ENCODE measurements around the gene KIF24.
"Not testable (repeated sequence)": the region's sequence is repeated elsewhere in the genome, so short reads cannot be mapped to it uniquely, and the experiment has no call there.

KIF24 gene

DNA sequence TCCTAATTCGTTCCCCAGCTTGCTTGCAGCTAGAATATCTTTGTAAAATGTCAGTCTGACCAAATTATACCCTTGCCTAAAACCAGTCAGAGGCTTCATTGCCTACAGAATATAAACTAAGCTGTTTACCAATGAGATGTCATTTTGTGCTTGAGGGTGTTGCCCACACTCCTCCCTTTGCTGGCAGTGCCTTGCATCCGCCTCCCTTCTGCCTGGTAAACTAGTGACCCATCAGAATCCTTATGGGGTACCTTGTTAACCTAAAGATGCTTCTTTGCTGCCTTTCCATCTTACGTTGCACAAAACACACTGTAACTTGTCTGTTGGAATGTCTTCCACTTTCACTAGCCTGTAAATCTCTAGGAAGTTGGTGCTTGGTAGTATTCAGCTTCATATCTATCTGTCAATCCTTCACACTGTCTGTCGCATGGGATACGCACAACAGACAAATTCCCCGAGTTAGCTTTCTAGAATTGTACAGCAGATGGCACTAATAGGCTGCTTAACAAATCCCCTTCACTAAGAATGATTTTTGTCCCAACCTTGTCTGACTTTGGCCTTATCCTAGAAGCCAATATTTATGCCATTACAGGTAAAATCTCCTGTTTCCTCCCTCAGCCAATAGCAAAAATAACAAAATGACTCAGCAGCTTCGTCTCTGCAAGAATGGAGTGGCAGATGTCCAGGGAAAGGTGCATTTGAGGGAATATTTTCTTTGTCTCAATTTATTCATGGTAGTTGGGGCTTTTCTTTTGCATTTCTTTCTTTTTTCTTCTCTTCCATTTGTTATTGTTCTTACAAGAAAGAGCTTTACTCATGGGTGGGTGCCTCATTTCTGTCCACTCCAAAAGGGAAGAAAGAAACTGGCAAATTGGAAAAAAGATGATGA lies 3.3 kb upstream of the KIF24 start:
- H3K4me3 ChIP-seq (ENCODE audit: low read depth, low read length), result no peak overlapping the region

DNA sequence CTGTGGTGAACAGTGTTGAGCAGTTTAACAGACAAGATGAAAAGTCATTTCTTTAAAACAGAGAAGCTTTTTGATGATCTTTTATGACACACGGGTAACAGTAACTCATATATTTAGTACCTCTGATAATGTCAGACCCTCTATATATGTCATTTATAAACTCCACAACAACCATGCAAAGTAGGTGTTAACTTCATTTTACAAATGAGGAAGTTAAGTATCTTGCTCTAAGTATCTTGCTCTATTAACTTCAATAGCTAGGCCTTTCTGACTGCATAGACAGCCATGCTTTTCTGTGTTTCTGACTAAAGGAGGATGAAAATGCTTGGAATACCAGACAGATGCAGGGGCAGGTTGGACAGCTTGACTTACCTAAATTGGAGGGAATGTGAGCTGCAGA lies 2.1 kb upstream of the KIF24 start:
- H3K4me3 ChIP-seq (ENCODE audit: low read depth, low read length), result no peak overlapping the region

DNA sequence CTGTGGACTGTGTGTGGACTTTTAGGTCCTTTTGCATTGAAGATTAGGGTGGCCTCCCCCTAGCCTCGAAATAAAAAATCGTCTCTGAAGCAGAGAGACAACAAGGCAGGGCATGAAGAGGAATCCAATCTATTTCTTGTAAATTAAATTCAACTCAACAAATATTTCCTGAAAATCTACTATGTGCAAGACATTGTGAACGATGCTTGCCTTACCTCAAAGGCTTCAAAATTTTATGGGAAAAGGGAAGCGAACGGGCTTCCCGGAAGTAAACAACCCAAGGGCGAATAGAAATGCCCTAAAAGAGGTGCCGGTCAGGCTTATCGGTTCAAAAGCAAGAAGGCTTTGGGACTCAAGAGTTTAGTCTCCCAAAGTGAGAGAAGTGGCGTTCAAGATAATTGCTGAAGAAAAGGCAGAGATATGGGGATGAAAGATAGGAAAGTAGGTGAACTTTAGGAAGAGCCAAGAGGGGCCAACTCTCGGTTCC lies 525 bp downstream of the KIF24 start:
- H3K4me3 ChIP-seq (ENCODE audit: low read depth, low read length), result peak overlapping the region; percentile 91

DNA sequence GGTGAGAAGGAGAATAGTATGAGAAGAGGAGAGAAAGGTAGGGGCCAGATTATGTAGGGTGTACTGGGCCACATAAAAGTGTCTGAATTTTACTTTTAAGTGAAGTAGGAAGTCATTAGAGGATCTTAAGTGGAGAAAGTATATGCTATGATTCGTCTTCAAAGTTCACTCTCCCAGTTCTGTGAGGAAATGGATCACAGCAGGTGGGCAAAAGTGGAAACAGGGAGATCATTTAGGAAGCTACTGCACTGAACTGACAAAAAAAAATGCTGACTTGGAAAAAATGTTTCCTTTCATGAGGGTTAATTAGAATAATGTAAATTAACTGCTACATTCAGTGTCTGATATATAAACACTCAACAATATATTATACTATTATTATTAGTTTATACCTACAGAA lies 2.4 kb downstream of the KIF24 start:
- no peak overlapping the region for H3K4me3 ChIP-seq (ENCODE audit: low read depth, low read length)

DNA sequence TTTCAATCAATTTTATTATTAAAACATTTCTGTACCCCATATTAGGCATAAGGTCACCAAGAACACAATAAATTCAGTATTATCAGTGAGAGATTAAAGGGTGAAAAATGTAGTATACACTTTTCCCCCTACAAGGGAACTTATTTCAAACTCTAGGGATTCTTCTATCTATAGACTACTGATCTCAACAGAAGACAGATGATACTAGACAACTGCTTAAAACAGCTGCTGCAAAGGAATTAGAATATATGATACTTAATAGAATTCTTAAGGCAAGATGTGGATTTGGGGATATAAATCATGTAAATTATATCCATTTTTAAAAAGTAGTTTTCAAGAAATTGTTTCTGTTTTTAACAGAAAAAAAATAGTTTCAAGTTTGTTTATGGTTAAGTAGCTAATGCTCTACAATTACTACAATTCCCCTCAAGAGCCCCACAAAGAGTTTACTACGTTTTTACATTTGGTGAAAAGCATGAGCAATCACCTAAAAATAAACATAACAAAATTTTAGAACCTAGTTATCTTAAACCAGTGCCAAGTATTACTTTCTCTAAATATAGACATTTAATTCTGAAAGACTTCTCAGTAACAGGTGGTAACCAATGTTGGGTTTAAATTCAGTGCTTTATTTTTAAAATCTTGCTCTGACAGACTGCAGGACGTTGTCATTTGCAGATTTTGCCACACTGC lies 6.0 kb downstream of the KIF24 start:
- no peak overlapping the region for H3K4me3 ChIP-seq (ENCODE audit: low read depth, low read length)

DNA sequence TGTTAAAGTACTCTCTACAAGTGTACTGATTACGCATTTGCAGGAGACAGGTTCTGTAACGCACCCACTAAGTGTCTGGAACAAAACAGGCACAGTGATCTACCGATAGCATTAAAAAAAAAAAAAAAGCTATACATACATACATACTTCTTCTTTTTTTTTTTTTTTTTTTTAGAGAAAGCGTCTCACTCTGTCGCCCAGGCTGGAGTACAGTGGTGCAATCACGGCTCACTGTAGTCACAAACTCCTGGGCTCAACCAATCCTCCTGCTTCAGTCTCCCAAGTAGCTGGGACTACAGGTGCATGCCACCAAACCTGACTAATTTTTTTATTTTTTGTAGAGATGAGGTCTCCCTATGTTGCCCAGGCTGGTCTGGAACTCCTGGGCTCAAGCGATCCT lies 7.6 kb downstream of the KIF24 start:
- H3K4me3 ChIP-seq (ENCODE audit: low read depth, low read length), result no peak overlapping the region

DNA sequence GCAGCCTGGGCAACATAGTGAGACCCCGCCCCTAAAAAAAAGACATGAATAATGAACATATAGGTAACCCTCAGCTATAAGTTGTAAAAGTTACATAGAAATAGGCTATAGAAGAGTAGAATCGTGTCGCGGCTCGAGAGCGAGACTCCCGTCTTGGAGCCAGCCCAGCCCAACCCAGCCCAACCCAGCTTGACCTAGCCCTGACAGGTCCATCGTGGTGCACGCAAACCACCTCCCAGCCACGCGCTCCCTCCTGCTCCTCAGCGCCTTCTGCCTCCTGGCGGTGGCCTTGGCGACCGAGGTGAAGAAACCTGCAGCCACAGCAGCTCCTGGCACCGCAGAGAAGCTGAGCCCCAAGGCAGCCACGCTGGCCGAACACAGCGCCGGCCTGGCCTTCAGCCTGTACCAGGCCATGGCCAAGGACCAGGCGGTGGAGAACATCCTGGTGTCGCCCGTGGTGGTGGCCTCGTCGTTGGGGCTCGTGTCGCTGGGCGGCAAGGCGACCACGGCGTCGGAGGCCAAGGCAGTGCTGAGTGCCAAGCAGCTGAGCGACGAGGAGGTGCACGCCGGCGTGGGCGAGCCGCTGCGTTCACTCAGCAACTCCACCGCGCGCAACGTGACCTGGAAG lies 10.8 kb downstream of the KIF24 start:
- H3K4me3 ChIP-seq (ENCODE audit: low read depth, low read length), result no peak overlapping the region

DNA sequence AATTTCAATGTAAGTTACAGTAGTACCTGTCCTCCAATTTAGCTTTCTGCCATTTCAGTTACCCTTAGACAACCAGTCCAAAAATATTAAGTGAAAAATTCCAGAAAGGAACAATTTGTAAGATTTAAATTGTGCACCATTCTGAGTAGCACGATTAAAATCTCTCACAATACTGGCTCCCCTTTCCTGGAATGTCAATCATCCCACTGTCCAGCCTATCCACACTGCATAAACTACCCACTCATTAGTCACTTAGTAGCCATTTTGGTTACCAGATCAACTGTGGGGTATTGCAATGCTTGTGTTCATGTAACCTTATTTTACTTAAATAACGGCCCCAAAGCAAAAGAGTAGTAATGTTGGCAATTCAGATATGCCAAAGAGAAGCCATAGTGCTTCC lies 11.6 kb downstream of the KIF24 start:
- no peak overlapping the region for H3K4me3 ChIP-seq (ENCODE audit: low read depth, low read length)

DNA sequence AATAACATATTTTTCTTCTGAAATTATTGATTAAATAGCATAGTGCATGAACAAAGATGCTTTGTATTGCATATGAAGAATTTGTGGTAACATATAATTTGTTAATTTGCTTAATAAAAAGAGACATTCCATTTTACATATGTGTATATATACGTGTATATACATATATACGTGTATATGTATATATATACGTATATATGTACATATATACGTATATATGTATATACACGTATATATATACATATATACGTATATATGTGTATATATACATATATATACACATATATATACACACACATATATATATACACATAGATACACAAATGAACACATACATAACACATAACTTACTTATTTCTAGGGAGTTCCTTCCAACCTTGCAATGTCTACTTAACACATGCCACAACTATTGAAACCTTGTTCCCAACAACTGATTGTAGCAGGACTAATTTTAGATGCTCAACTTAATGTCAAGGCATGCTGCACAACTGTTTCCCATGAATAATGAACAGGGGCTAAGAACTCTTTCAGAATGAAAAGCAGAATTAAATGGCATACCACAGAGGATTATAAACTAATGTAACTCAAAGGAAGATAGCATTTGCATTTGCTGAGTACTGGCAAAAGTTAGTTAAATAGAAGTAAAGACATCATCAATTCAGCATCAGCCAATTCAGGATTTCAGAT lies 17.4 kb downstream of the KIF24 start:
- H3K4me3 ChIP-seq (ENCODE audit: low read depth, low read length), result no peak overlapping the region

DNA sequence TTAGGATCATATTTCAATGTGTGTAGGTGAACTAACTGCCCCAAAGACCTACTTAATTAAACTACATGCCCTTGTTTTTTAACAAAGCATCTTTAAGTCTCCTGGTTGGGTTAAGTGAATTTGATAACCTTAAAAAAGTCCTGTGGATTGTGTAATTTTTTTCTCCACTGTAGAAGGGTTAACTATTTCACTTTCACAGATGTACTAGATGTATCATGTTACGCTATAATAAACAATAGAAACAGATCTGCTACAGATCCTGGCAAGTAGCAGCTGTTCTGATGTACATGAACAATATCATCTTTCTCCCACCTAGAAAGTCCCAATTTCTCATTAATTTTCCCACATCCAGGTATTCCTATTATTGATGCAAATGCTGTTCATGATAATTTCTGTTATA lies 18.9 kb downstream of the KIF24 start:
- H3K4me3 ChIP-seq (ENCODE audit: low read depth, low read length), result no peak overlapping the region

DNA sequence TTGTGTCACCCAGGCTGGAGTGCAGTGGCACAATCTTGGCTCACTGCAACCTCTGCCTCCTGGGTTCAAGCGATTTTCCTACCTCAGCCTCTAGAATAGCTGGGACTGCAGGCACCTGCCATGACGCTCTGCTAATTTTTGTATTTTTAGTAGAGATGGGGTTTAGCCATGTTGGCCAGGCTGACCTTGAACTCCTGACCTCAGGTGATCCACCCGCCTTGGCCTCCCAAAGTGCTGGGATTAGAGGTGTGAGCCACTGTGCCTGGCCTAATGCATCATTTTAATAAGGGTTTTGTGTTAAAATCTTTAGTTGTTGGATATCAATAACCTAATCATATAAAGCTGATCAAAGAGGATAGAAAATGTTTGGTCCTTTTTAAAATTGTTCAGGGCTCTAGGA lies 20.8 kb downstream of the KIF24 start:
- H3K4me3 ChIP-seq (ENCODE audit: low read depth, low read length), result not testable (repeated sequence)

DNA sequence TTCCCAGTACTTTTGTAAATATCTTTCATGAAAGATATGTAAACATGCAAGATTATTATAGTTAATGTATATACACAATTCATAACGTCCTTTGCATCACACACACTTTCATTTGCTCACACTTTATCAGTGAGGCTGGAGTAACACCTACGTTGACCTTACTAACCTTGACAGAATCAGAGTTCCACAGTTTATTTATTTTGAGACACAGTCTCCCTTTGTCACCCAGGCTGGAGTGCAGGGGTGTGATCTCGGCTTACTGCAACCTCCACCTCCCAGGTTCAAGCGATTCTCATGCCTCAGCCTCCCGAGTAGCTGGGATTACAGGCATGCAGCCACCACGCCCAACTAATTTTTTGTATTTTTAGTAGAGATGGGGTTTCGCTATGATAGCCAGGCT lies 28.0 kb downstream of the KIF24 start:
- not testable (repeated sequence) for H3K4me3 ChIP-seq (ENCODE audit: low read depth, low read length)

DNA sequence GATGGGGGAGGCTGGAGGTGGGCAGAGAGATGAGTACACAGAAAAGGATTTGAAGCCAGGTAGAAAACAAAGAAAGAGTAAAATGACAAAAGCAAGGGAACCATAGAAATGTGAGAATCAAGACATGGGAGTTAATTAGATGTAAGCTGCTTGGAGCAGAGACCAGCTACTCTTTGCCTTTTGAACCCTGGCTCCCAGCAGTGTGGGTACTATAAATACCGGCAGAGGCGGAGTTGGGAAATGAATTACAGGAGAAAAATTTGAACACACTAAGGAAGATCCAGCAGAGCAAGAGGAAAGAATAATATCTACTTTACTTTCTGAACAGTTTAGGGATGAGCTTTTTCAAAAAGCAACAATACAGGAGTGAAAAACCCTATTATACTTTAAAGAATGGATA lies 36.5 kb downstream of the KIF24 start:
- no peak overlapping the region for H3K4me3 ChIP-seq (ENCODE audit: low read depth, low read length)

DNA sequence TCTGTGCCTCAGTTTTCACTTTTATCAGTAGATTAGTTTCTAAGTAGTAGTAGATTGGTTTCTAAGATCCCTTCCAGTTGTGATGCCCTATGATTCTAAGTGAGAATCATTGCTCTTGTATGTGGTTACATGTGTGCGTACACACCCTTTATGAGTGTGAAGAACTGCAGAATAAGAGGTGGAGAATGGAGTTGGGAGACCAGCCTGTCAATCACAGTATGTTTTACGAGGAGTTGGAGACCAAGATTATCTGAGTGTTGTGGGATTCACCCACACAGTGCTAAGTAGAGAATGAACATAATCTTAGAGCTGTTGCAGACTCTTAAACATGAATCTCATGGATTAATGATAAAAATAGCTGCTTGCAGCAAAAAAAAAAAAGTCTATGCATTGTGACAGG lies 37.6 kb downstream of the KIF24 start:
- no peak overlapping the region for H3K4me3 ChIP-seq (ENCODE audit: low read depth, low read length)

DNA sequence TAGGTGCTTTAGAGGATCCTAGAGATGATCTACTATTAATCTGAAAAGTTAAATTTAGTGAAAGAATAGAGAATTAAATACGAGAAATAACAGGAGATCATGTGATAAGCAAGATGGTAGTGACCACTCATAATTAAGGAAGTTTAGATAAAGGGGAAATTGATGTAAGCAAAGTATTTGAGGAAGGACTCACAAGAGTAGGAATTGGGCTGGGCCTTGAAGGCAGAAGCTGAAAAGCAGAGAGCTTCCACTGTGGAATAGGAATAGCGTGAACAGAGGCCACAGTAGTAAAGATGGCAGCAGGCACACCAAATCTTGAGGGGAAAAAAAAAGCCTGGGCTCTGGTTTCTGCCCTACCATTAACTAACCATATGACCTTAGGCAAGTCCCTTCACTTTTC lies 38.0 kb downstream of the KIF24 start:
- no peak overlapping the region for H3K4me3 ChIP-seq (ENCODE audit: low read depth, low read length)

DNA sequence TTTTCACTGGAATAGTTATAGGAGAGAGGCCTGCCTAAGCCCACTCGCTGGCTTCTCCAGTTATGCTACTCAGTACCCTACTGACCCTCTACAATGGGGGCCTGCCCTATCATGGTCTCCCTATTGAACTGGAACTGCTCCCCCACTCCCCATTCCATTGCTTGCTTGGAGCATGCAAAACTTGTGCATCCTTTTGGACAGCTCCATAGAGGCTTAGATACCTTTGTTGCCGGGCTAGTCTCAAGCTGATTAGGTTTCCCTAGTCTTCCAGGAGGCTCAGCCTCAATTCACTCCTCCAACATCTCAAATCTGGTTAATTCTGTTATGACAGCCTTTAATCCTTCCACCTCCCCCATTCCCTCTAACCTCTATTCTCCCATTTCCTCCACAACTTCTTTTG lies 39.9 kb downstream of the KIF24 start:
- no peak overlapping the region for H3K4me3 ChIP-seq (ENCODE audit: low read depth, low read length)

DNA sequence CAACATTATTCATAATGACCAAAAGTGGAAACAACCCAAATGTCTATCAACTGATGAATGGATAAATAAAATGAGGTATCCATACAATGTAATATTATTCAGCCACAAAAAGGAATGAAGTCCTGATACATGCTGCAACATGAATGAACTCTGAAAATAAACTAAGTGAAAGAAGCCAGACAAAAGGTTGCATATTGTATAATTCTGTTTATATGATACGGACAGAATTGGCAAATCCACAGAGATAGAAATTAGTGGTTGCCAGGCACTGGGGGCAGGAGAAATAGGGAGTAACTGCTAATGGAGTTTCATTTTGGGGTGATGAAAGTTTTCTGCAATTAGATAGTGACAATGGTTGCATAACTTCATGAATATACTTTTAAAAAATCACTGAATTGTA lies 47.0 kb downstream of the KIF24 start:
- H3K4me3 ChIP-seq (ENCODE audit: low read depth, low read length), result no peak overlapping the region

DNA sequence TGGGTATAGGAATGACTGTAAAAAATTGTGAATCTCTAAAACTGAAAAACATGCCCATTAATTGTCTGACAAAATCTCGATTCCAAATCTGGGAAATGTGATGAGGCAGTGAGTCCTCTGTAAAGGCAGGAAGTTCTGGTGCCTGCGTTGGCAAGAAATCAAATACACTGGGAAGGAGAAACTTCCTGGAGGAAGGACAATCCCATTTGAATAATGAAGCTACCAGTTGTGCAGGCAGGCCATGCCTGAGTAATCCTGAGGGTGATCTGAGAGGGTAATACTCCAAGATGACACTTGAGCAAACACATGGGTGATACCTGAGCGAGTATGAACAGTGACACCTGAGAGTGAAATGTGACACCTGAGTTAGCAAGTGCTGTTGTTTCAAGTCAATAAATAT lies 49.7 kb downstream of the KIF24 start:
- H3K4me3 ChIP-seq (ENCODE audit: low read depth, low read length), result no peak overlapping the region
